Mesothelial cell of epicardium (in vitro differentiated cells): Measurements from ENCODE around the gene TNKS1BP1. TPM values are rescaled to one million over a fixed set of nuclear protein-coding genes. Genes with fewer than 3 reads are reported as not detected.

Experiments used
- DNase-seq, 2 experiments: peaks; one replicate each; pipeline ENCODE4 v3.0.0; 2021; ENCODE audit warnings: low spot score in 2 of 2; ENCODE audit not compliant: unreplicated experiment in 2 of 2
- H3K27ac Mint-ChIP-seq: 2 replicates; pipeline ENCODE4 v1.8.0; 2021; ENCODE audit warnings: mixed read lengths
- H3K27me3 Mint-ChIP-seq: 2 replicates; pipeline ENCODE4 v1.8.0; 2021; ENCODE audit warnings: low read depth, mixed read lengths
- H3K36me3 Mint-ChIP-seq: 2 replicates; pipeline ENCODE4 v1.8.0; 2021; ENCODE audit warnings: mixed read lengths
- H3K4me1 Mint-ChIP-seq: 2 replicates; pipeline ENCODE4 v1.8.0; 2021; ENCODE audit warnings: mixed read lengths
- H3K4me3 Mint-ChIP-seq: 2 replicates; pipeline ENCODE4 v1.8.0; 2021; ENCODE audit warnings: mild to moderate bottlenecking, moderate library complexity, mixed read lengths
- H3K9me3 Mint-ChIP-seq: 2 replicates; pipeline ENCODE4 v1.8.0; 2021; ENCODE audit warnings: mixed read lengths
- total RNA-seq: library from RNA; stranded (reverse); gene quantifications from 3 replicates; pipeline ENCODE4 v1.2.1, GENCODE V29; 2021
- TF ChIP-seq, protein P1 (sequence below): fragments of 200-600 bp; sonication (generic); IDR thresholded peaks from one replicate; pipeline ENCODE4 v1.5.0; 2021; ENCODE audit warnings: antibody characterized with exemption; ENCODE audit not compliant: unreplicated experiment

The TNKS1BP1 gene
- total RNA-seq, 1 donor from 2014 or later: 216 TPM

DNA sequence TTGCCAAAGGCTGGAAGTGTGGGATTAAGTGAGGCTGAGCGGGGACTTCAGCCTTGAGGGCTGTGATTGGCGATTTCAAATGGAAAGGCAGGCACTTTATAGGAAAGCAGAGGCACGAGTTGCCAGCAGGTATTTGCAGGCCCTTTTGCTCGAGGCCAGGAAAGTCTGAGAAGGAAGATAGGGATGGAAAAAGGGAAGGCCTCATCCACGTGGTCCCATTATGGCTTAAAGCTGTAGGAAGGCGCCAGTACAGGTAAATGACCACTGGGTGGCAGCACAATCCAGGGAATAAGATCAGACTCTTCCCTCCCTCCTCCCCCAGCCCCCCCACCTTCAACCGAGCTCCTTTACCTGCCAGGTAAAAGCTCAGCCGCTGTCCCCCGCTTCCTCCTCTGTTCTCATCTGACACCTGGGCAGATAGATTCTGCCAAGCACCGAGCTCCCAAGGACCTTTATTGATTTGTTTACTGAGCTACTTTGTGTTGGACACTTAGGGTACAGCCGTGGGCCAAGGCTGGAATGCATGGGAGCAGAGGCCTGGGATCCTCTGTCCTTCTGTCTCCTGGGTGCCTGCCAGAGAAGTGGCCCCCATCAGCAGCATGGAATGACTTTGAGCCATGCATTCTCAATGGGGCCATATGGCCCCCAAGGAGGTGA lies 20.9 kb upstream of the TNKS1BP1 start:
- Mint-ChIP-seq H3K27me3 (peaks cover 3% of the 10 kb centered on the region), H3K9me3 (no peaks in the 10 kb centered on the region), H3K4me3 (no peak overlapping the region), H3K27ac (peak overlapping the region; percentile 50), H3K4me1 (peaks cover 21% of the 10 kb centered on the region), H3K36me3 (no peaks in the 10 kb centered on the region)
- DNase-seq: peak; percentile 51 to 68
- TF ChIP-seq, protein P1, sequence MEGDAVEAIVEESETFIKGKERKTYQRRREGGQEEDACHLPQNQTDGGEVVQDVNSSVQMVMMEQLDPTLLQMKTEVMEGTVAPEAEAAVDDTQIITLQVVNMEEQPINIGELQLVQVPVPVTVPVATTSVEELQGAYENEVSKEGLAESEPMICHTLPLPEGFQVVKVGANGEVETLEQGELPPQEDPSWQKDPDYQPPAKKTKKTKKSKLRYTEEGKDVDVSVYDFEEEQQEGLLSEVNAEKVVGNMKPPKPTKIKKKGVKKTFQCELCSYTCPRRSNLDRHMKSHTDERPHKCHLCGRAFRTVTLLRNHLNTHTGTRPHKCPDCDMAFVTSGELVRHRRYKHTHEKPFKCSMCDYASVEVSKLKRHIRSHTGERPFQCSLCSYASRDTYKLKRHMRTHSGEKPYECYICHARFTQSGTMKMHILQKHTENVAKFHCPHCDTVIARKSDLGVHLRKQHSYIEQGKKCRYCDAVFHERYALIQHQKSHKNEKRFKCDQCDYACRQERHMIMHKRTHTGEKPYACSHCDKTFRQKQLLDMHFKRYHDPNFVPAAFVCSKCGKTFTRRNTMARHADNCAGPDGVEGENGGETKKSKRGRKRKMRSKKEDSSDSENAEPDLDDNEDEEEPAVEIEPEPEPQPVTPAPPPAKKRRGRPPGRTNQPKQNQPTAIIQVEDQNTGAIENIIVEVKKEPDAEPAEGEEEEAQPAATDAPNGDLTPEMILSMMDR: peak; percentile 79

DNA sequence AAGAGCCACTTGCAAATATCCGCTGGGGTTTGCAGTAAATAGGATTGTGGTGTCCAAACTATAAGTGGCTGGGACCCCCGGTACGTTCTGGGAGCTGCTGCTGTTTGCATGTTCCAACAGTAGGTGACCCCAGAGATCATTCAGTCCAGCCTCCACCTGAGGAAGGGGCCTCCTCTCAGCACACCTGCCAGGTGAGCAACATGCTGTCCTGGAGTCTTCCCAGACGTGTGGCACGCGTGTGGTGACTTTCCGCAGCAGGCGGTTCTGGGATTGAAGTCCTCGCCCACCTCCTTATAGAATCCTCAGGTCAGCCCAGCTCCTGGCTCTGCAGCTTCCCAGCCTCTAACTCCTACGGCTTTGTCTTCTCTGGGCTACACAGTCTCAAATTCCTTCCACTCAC lies 20.1 kb upstream of the TNKS1BP1 start:
- H3K9me3 Mint-ChIP-seq: no peaks in the 10 kb centered on the region
- H3K27me3 Mint-ChIP-seq: peaks cover 2% of the 10 kb centered on the region
- TF ChIP-seq, protein P1: no peak
- peaks cover 27% of the 10 kb centered on the region for H3K4me1 Mint-ChIP-seq
- H3K27ac Mint-ChIP-seq: no peak overlapping the region
- DNase-seq: no peak
- H3K36me3 Mint-ChIP-seq: no peaks in the 10 kb centered on the region
- H3K4me3 Mint-ChIP-seq: no peak overlapping the region

DNA sequence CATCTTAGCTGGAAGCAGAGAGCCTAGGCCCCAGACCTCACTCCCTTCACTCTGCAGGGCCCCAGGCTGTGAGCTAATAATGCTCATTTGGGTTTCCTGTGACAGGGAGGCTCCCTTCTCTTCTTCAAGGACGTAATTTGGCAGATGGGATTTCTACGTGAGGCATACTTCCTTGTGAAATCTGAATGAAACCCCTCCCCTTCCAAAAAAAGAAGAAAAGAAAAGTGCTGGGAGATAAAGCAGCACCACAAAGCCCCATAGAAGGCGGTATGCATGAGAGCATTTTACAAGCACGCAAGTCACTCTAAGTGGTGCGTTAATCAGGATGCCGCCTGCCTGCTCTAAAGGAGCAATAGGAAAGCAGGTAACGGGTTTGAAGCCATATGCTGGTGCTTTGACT lies 19.1 kb upstream of the TNKS1BP1 start:
- DNase-seq: no peak
- Mint-ChIP-seq H3K9me3 (no peaks in the 10 kb centered on the region), H3K36me3 (no peaks in the 10 kb centered on the region), H3K27ac (peak overlapping the region; percentile 67), H3K4me3 (no peak overlapping the region), H3K4me1 (peaks cover 30% of the 10 kb centered on the region), H3K27me3 (no peaks in the 10 kb centered on the region)
- TF ChIP-seq, protein P1: no peak

DNA sequence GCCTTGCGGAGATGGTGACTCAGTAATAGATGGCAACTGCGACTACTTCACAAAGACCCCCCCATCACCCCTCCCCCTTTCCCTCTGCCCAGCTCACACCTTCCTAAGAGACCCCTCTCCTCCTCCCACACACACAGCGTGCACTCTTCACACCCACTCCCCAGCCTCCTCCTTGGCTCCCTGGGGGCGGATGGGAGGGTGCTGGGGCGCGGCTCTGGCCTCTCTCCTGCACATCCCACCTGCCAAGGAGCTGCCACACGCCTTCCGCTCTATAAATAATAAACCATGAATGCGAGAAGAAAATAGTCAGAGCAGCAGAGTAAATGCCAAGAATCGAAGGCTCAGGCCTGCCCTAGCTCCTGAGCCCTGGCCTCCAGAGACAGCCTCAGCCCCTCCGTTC lies 17.9 kb upstream of the TNKS1BP1 start:
- H3K36me3 Mint-ChIP-seq: no peaks in the 10 kb centered on the region
- H3K27me3 Mint-ChIP-seq: no peaks in the 10 kb centered on the region
- TF ChIP-seq, protein P1: no peak
- H3K9me3 Mint-ChIP-seq: no peaks in the 10 kb centered on the region
- H3K4me3 Mint-ChIP-seq: no peak overlapping the region
- no peak overlapping the region for H3K27ac Mint-ChIP-seq
- DNase-seq: no peak
- peaks cover 34% of the 10 kb centered on the region for H3K4me1 Mint-ChIP-seq

DNA sequence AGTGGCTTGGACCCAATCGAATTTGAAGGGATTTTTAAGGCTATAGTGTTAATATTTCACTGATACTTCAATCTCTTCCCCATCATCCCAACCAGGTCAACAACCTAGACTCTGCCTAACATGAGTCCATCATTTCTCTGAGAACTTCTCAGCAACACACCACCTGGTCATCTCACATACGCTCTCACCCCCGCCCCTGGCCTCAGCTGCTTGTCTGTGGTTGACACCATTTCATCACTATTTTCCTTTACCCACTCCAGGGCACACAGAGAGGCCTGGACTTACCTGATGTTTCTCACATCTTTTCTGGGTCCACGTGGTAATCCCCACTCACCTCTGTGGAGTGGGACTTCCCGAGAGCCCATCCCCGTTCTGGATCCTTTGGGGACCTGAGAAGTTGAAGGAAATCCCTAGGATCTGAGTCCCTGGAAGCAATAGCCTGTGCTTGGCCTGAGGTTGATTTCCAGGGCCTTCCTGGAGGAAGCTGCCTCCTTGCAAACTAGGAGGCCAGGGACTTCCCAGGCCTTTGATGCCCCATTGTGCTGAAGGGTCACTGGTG lies 16.6 kb upstream of the TNKS1BP1 start:
- TF ChIP-seq, protein P1: no peak
- no peak overlapping the region for H3K27ac Mint-ChIP-seq
- H3K9me3 Mint-ChIP-seq: no peaks in the 10 kb centered on the region
- H3K36me3 Mint-ChIP-seq: no peaks in the 10 kb centered on the region
- no peak for DNase-seq
- no peaks in the 10 kb centered on the region for H3K27me3 Mint-ChIP-seq
- H3K4me3 Mint-ChIP-seq: no peak overlapping the region
- H3K4me1 Mint-ChIP-seq: peaks cover 37% of the 10 kb centered on the region
